ENCODE results near the gene KMT2C.
A peak's percentile ranks its signal among the peaks of the same experiment; 100 is the strongest.
"Not testable (repeated sequence)": the region's sequence is repeated elsewhere in the genome, so short reads cannot be mapped to it uniquely, and the experiment has no call there.

The KMT2C gene

GRCh38 chr7:152441168-152441567 is 5.4 kb upstream of the KMT2C start:
- DNase-seq: not testable (repeated sequence)

DNA sequence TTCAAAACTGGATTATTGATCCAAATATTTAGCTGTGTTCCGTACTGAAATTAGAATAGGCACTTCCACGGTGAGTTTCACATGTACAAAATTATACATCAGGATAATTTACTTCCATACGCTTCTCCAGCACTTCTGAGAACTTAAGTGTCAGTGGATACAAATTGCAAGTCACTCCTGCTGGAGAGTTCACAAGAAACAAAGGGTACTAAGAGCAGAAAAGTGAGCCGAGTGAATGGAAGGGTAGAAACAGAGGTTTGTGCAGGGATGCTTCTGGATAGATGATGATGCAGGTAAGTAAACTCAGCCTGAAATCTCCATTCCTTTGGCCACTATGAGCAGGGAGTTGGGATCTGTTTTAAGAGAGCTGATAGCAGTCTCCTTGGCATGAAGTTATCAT is 2.2 kb upstream of the KMT2C start:
- DNase-seq: not testable (repeated sequence)

DNA sequence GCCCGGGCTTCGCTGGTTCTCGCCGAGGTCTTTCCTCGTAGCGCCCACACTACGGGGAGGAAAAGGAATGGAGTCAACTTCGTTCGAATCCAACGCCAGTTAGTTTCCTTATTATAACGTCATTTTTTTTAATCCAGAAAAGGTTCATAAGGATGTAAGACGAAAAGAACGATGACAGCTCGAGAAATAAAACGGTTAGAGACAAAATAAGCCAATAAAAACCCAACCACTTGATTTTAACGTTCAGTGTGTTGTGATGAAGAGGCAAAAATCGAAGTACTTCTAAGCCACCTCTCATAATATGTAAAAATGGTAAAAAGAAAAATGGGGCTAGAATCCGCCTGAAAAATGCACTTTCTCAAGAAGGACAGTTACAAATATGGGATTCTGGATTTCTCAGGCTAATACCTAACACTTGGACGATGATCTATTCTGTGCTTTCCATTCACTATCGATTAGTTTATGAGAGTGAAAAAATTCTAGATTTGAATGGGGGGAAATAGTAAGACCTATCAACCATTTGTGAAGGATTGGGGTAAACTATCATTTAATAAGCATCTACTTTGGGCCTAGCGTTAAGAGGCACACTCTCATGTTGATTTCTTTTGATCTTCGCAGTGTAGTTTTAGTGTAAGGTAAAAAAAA is 1.2 kb upstream of the KMT2C start:
- DNase-seq: not testable (repeated sequence)

DNA sequence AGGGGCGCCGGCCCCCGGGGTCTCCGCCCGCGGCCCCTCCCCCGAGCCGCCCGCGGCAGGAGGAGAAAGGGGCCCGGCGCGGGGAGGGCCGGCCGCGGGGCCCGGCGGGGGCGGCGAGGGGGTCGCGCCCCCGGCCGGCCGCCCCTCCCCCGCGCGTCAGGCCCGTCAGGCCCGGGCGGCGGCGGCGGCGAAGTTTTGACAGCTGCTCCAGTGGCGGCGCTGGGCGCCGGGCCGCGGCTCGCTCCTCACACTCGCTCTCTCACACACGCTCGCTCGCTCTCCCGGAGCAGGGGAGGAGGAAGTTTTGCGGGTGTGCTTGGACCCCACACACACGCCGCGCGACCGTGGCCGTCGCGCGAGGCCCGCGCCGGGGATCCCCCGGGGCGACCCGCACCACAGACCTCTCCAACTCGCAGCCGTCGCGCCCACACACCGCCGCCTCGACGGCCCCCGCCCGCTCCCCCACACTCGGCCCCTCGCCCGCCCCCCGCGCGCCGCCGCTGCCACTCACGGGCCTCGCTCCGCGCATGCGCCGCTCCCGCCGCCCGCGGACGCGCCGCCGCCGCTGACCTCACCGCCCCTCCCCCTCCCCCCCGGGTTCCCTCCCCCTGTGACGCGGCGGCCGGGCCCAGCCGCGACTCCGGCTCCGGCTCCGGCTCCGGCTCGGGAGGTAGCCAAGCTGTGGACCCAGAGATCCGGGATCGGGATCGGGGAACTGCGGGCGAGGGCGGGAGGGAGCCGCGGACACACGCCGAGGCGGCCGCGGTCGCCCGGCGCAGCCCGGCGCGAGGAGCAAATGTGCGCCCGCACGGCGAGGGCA is 518 bp upstream of the KMT2C start:
- peak; percentile 87 for DNase-seq

GRCh38 chr7:152434511-152435383 is 1.1 kb downstream of the KMT2C start:
- peak; percentile 45 for DNase-seq

DNA sequence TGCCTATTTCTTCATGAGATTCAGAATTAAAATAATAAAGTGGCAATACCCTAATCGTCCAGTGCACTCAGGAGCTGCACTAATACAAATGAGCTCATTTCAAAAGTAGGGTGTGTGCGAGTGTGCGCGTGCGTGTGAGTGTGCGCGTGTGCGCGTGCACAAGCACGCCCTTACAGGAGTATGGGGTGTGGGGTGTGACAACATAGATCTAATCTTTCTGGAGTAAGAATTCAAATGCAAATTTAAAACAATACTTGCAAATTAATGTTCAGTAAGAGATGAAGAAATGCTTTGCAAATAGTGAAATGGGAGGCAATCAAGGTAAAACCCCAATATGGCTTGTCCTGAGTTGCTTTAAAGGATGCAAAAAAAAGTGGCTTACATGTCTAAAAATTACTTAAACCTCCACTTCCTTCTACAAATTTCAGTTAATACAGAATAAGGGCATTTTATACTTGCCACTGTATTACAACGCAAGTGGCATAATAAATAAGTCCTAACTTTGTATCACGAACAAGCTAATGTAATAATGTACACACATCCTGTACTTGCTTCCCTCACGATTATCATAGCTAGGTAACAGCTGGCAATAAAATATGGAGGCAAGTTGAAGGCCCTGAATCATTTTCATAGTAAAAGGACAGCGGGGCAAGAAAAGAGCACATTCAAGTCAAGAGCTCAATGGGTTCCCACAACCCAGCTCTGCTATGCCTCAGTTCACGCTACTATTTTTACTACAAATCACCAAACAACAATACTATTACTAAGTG is 1.9 kb downstream of the KMT2C start:
- peak; percentile 59 for DNase-seq

DNA sequence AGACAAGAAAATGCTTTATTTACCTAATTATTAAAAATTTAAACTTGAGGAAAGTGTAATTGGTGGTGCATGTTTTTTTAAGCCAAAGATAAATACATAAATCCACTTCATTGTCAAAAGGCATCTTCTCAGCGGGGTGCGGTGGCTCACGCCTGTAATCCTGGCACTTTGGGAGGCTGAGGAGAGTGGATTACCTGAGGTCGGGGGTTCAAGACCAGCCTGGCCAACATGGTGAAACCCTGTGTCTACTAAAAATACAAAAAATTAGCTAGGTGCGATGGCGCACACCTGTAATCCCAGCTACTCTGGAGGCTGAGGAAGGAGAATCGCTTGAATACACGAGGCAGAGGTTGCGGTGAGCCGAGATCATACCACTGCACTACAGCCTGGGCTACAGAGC is 3.1 kb downstream of the KMT2C start:
- not testable (repeated sequence) for DNase-seq

- DNase-seq: no peak
These were observed 4.9 kb downstream of the KMT2C start for GRCh38 chr7:152430854-152431253.

DNA sequence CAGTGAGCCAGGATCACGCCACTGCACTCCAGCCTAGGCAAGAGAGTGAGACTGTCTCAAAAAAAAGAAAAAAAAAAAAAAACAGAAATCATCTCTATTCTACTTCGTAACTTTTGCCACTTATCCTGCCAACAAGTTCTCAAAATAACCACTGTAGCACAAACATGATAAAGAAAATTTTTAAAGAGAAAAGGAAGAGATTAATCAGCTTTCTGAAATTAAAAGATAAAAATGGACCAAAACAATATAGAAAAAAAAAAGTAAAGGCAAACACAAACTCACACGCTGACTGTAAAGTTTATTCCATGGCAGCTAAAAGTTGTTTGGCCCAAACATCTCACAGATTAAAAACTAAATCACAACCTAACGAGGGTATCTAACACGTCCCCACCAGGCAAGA is 5.7 kb downstream of the KMT2C start:
- not testable (repeated sequence) for DNase-seq

- no peak for DNase-seq
These were observed 11.3 kb downstream of the KMT2C start for GRCh38 chr7:152424348-152425108.

DNA sequence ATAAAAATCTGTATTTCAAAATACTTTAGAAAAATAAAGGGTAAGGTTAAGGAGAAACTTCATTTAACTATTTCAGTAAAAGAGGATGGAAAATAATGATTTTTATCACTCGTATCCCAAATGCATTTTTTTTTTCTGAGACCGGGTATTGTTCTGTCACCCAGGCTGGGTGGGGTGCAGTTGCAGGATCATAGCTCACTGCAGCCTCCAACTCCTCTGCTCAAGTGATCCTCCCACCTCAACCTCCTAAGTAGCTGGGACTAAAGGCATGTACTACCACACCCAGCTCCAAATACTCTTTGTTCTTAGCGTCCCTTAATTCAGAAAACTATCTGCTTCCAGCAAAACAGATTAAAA is 11.8 kb downstream of the KMT2C start:
- DNase-seq: no peak

GRCh38 chr7:152423171-152423570 is 12.6 kb downstream of the KMT2C start:
- not testable (repeated sequence) for DNase-seq

DNA sequence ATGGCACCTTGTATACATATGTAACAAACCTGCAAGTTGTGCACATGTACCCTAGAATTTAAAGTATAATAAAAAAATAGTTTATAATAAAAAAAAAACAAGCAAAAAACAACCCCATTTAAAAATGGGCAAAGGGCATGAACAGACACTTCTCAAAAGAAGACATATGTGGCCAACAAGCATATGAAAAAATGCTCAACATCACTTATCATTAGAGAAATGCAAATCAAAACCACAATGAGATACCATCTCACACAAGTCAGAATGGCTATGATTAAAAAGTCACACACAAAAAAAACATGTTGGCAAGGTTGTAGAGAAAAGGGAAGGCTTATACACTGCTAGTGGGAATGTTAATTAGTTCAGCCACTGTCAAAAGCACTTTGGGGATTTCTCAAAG is 14.9 kb downstream of the KMT2C start:
- DNase-seq: not testable (repeated sequence)

- DNase-seq: no peak
These were observed 16.1 kb downstream of the KMT2C start for GRCh38 chr7:152419473-152420429.

GRCh38 chr7:152414779-152415178 is 21.0 kb downstream of the KMT2C start:
- no peak for DNase-seq

DNA sequence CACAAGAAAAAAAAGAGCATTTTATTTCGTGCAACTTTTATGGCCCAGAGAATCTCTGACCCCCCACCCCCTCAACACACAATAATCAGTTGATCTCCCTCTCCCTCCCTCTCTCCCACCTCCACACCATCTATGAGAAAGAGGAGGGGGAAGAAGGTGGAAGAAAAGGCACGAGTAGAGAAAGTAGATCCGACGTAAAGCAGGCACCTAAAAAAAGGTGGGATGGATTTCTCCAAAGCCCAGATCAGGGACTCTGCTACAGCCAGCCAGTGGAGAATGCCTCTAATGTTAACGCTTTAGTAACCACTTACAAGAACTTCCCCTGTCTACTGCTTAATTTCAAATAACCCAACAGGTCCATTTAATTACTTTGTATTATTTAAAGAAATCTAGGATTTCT is 24.4 kb downstream of the KMT2C start:
- DNase-seq: no peak

GRCh38 chr7:152406491-152406890 is 29.3 kb downstream of the KMT2C start:
- DNase-seq: no peak

DNA sequence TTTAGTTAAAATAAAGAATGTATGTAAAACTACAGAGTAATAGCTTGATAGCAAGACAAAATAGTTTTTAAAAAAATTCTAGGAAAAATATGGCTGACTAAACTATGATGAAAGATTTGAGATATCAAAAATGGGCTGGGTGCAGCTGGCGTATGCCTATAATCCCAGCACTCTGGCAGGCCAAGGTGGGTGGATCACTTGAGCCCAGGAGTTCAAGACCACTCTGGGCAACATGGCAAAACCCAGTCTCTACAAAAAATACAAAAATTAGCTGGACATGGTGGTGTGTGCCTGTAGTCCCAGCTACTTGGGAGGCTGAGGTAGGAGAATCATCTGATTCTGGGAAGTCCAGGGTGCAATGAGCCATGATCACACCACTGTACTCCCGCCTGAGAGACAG is 29.8 kb downstream of the KMT2C start:
- not testable (repeated sequence) for DNase-seq

DNA sequence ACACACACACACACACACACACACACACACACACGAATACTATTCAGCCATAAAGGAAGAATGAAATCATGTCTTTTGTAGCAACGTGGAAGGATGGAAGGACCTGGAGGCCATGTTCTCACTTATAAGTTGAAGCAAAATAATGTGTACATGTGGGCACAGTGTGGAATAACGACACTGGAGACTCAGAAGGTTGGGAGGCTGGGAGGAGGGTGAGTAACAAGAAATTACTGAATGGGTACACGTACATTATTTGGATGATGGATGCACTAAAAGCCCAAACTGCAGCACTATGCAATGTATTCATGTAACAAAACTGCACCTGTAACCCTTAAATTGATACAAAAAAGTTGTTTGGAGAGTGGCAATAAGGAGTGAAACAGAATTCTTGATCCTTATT is 32.1 kb downstream of the KMT2C start:
- no peak for DNase-seq

DNA sequence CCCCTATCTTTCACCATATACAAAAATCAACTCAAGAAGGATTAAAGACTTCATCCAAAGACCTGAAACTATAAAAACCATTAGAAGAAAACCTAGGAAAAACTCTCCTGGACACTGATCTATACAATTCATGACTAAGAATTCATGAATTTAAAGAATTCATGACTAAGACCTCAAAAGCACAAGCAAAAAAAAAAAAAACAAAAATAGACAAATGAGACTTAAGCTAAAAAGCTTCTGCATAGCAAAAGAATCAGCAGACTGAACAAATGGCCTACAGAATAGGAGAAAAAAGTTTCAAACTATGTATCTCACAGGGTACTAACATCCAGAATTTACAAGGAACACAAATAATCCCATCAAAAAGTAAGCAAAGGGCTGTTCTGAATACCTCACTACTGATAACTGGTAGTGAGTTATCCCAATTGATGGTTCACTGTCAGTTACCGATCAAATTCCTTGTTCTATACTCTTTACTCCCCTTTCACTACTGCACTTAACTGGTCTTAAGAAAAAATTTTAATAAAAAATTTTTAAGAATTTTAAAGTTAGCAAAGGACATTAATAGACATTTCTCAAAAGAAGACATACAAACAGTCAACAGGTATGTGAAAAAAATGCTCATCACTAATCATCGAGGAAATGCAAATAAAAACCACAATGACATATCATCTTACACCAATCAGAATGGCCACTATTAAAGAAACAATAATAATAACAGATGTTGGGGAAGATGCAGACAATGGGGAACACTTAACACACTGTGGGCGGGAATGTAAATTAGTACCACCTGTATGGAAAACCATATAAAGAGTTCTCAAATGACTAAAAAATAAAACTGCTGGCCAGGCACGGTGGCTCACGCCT is 33.2 kb downstream of the KMT2C start:
- DNase-seq: no peak

Data from stimulated activated CD4-positive, alpha-beta T cell treated with anti-CD3 and anti-CD28 coated beads, Interleukin-4, amount 100 ng/mL, for 24 hours (primary cell).